Mesothelial cell of epicardium (in vitro differentiated cells): ENCODE data around the gene CHKA. TPM values are rescaled to one million over a fixed set of nuclear protein-coding genes. Genes with fewer than 3 reads are reported as not detected.

Source experiments
- DNase-seq, 2 experiments: peaks; one replicate each; pipeline ENCODE4 v3.0.0; 2021; ENCODE audit warnings: low spot score in 2 of 2; ENCODE audit not compliant: unreplicated experiment in 2 of 2
- H3K27ac Mint-ChIP-seq: 2 replicates; pipeline ENCODE4 v1.8.0; 2021; ENCODE audit warnings: mixed read lengths
- H3K27me3 Mint-ChIP-seq: 2 replicates; pipeline ENCODE4 v1.8.0; 2021; ENCODE audit warnings: low read depth, mixed read lengths
- H3K36me3 Mint-ChIP-seq: 2 replicates; pipeline ENCODE4 v1.8.0; 2021; ENCODE audit warnings: mixed read lengths
- H3K4me1 Mint-ChIP-seq: 2 replicates; pipeline ENCODE4 v1.8.0; 2021; ENCODE audit warnings: mixed read lengths
- H3K4me3 Mint-ChIP-seq: 2 replicates; pipeline ENCODE4 v1.8.0; 2021; ENCODE audit warnings: mild to moderate bottlenecking, moderate library complexity, mixed read lengths
- H3K9me3 Mint-ChIP-seq: 2 replicates; pipeline ENCODE4 v1.8.0; 2021; ENCODE audit warnings: mixed read lengths
- CTCF ChIP-seq: fragments of 200-600 bp; sonication (generic); IDR thresholded peaks from one replicate; pipeline ENCODE4 v1.5.0; 2021; ENCODE audit warnings: antibody characterized with exemption; ENCODE audit not compliant: unreplicated experiment
- total RNA-seq: library from RNA; stranded (reverse); gene quantifications from 3 replicates; pipeline ENCODE4 v1.2.1, GENCODE V29; 2021

The CHKA gene
- total RNA-seq, 1 donor from 2014 or later, result 74.4 TPM

- no peak overlapping the region for H3K4me3 Mint-ChIP-seq
- H3K27me3 Mint-ChIP-seq, result no peaks in the 10 kb centered on the region
Measured at GRCh38 chr11:68148071-68148805, 27.1 kb upstream of the CHKA start.

GRCh38 chr11:68146704-68147474 lies 25.7 kb upstream of the CHKA start:
- DNase-seq, result no peak
- H3K27ac Mint-ChIP-seq, result no peak overlapping the region
- no peaks in the 10 kb centered on the region for H3K9me3 Mint-ChIP-seq
- no peaks in the 10 kb centered on the region for H3K36me3 Mint-ChIP-seq
- no peak overlapping the region for H3K4me3 Mint-ChIP-seq
- no peaks in the 10 kb centered on the region for H3K27me3 Mint-ChIP-seq
- H3K4me1 Mint-ChIP-seq, result peaks cover 6% of the 10 kb centered on the region
- no peak for TF ChIP-seq CTCF

More at GRCh38 chr11:68148071-68148805, 27.1 kb upstream of the CHKA start:
- H3K36me3 Mint-ChIP-seq, result no peaks in the 10 kb centered on the region
- peaks cover 6% of the 10 kb centered on the region for H3K4me1 Mint-ChIP-seq
- no peak for TF ChIP-seq CTCF
- no peak overlapping the region for H3K27ac Mint-ChIP-seq
- H3K9me3 Mint-ChIP-seq, result no peaks in the 10 kb centered on the region
- no peak for DNase-seq

- Mint-ChIP-seq H3K27ac (no peak overlapping the region), H3K27me3 (no peaks in the 10 kb centered on the region), H3K4me1 (peaks cover 6% of the 10 kb centered on the region), H3K4me3 (no peak overlapping the region), H3K36me3 (no peaks in the 10 kb centered on the region), H3K9me3 (no peaks in the 10 kb centered on the region)
- TF ChIP-seq CTCF, result no peak
- no peak for DNase-seq
Measured at GRCh38 chr11:68146010-68146540, 24.9 kb upstream of the CHKA start.

- Mint-ChIP-seq H3K9me3 (no peaks in the 10 kb centered on the region), H3K4me1 (peaks cover 7% of the 10 kb centered on the region), H3K36me3 (no peaks in the 10 kb centered on the region), H3K27me3 (no peaks in the 10 kb centered on the region), H3K4me3 (no peak overlapping the region), H3K27ac (no peak overlapping the region)
- DNase-seq, result no peak
- TF ChIP-seq CTCF, result no peak
Measured at GRCh38 chr11:68145120-68145866, 24.1 kb upstream of the CHKA start.

GRCh38 chr11:68143310-68143689 lies 22.1 kb upstream of the CHKA start:
- no peak for DNase-seq
- TF ChIP-seq CTCF, result no peak
- H3K36me3 Mint-ChIP-seq, result no peaks in the 10 kb centered on the region
- no peak overlapping the region for H3K4me3 Mint-ChIP-seq
- peaks cover 10% of the 10 kb centered on the region for H3K4me1 Mint-ChIP-seq
- H3K9me3 Mint-ChIP-seq, result no peaks in the 10 kb centered on the region
- no peak overlapping the region for H3K27ac Mint-ChIP-seq
- H3K27me3 Mint-ChIP-seq, result no peaks in the 10 kb centered on the region
